Osteoblast (primary cell): ENCODE results near the gene FAM168B. TPM values are rescaled to one million over a fixed set of nuclear protein-coding genes. Genes with fewer than 3 reads are reported as not detected.

ENCODE experiments used
- DNase-seq: peaks from one replicate; pipeline ENCODE4 v3.0.0; 2011; ENCODE audit warnings: low spot score, mixed read lengths; ENCODE audit not compliant: insufficient read length; ENCODE audit errors: missing footprints
- H2AFZ ChIP-seq: 2 replicates; pipeline ENCODE4 v1.6.0; 2011; ENCODE audit warnings: mild to moderate bottlenecking, low read length
- H3K27ac ChIP-seq: 2 replicates; pipeline ENCODE4 v1.5.1; 2011; ENCODE audit warnings: mild to moderate bottlenecking, low read depth, low read length, moderate library complexity
- H3K27me3 ChIP-seq: 2 replicates; pipeline ENCODE4 v1.6.0; 2012; ENCODE audit warnings: mild to moderate bottlenecking, control low read depth, inconsistent platforms, low read length, moderate library complexity; ENCODE audit not compliant: insufficient read depth
- H3K36me3 ChIP-seq: 2 replicates; pipeline ENCODE4 v1.5.1; 2011; ENCODE audit warnings: mild to moderate bottlenecking, low read length, control low read depth, moderate library complexity; ENCODE audit not compliant: insufficient read depth
- H3K4me1 ChIP-seq: 2 replicates; pipeline ENCODE4 v1.5.1; 2011; ENCODE audit warnings: mild to moderate bottlenecking, low read length, control low read depth, moderate library complexity; ENCODE audit not compliant: insufficient read depth
- H3K4me2 ChIP-seq: 2 replicates; pipeline ENCODE4 v1.6.0; 2011; ENCODE audit warnings: mild to moderate bottlenecking, low read length; ENCODE audit not compliant: insufficient read depth
- H3K4me3 ChIP-seq: fragments of 200-600 bp; sonication (generic); 3 replicates; pipeline ENCODE4 v1.5.1; 2012; ENCODE audit warnings: mild to moderate bottlenecking, low read length, inconsistent platforms; ENCODE audit not compliant: insufficient read depth
- H3K79me2 ChIP-seq: 2 replicates; pipeline ENCODE4 v1.6.0; 2012; ENCODE audit warnings: mild to moderate bottlenecking, low read length, control low read depth, inconsistent platforms; ENCODE audit not compliant: insufficient read depth
- H3K9me3 ChIP-seq: 2 replicates; pipeline ENCODE4 v1.5.1; 2011; ENCODE audit warnings: low read depth, low read length, control low read depth
- H4K20me1 ChIP-seq: 2 replicates; pipeline ENCODE4 v1.6.0; 2012; ENCODE audit warnings: mild to moderate bottlenecking, low read length, control low read depth; ENCODE audit not compliant: insufficient read depth
- total RNA-seq: library from RNA; depleted of rRNA; stranded (reverse); fragments of >200 nt; gene quantifications from 2 replicates; pipeline ENCODE4 v1.2.3, GENCODE V29; 2012
- TF ChIP-seq, protein P1 (sequence below): IDR thresholded peaks from 2 replicates; pipeline ENCODE4 v1.5.1; 2011; ENCODE audit warnings: mild to moderate bottlenecking, low read depth, low read length, moderate library complexity; ENCODE audit errors: extremely low read depth

The FAM168B gene
- total RNA-seq, 1 donor, result 117 TPM

GRCh38 chr2:131016826-131017741 is 76.2 kb downstream of the FAM168B start:
- Histone ChIP-seq H3K79me2 (no peaks in the 10 kb centered on the region), H3K27ac (peak overlapping the region; percentile 75), H3K4me2 (peak overlapping the region; percentile 58), H3K4me3 (peak overlapping the region; percentile 1), H3K9me3 (no peaks in the 10 kb centered on the region), H3K36me3 (no peaks in the 10 kb centered on the region), H2AFZ (peak overlapping the region; percentile 5), H4K20me1 (no peaks in the 10 kb centered on the region), H3K27me3 (no peaks in the 10 kb centered on the region), H3K4me1 (peaks cover 19% of the 10 kb centered on the region)
- TF ChIP-seq, protein P1, sequence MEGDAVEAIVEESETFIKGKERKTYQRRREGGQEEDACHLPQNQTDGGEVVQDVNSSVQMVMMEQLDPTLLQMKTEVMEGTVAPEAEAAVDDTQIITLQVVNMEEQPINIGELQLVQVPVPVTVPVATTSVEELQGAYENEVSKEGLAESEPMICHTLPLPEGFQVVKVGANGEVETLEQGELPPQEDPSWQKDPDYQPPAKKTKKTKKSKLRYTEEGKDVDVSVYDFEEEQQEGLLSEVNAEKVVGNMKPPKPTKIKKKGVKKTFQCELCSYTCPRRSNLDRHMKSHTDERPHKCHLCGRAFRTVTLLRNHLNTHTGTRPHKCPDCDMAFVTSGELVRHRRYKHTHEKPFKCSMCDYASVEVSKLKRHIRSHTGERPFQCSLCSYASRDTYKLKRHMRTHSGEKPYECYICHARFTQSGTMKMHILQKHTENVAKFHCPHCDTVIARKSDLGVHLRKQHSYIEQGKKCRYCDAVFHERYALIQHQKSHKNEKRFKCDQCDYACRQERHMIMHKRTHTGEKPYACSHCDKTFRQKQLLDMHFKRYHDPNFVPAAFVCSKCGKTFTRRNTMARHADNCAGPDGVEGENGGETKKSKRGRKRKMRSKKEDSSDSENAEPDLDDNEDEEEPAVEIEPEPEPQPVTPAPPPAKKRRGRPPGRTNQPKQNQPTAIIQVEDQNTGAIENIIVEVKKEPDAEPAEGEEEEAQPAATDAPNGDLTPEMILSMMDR, result no peak
- DNase-seq, result peak; percentile 87

- Histone ChIP-seq H3K4me2 (no peak overlapping the region), H3K9me3 (no peaks in the 10 kb centered on the region), H3K36me3 (no peaks in the 10 kb centered on the region), H3K4me1 (peaks cover 19% of the 10 kb centered on the region), H3K79me2 (no peaks in the 10 kb centered on the region), H4K20me1 (no peaks in the 10 kb centered on the region), H3K27ac (no peak overlapping the region), H2AFZ (no peak overlapping the region), H3K27me3 (peaks cover 7% of the 10 kb centered on the region), H3K4me3 (no peak overlapping the region)
- DNase-seq, result no peak
- TF ChIP-seq, protein P1, result no peak
These were observed 77.5 kb downstream of the FAM168B start for GRCh38 chr2:131015764-131016163.

- Histone ChIP-seq H3K27ac (no peak overlapping the region), H2AFZ (no peak overlapping the region), H3K36me3 (no peaks in the 10 kb centered on the region), H3K79me2 (no peaks in the 10 kb centered on the region), H4K20me1 (no peaks in the 10 kb centered on the region), H3K4me3 (no peak overlapping the region), H3K27me3 (peaks cover 16% of the 10 kb centered on the region), H3K4me2 (no peak overlapping the region), H3K4me1 (peaks cover 19% of the 10 kb centered on the region), H3K9me3 (no peaks in the 10 kb centered on the region)
- DNase-seq, result no peak
- TF ChIP-seq, protein P1, result no peak
These were observed 79.1 kb downstream of the FAM168B start for GRCh38 chr2:131014141-131014540.

DNA sequence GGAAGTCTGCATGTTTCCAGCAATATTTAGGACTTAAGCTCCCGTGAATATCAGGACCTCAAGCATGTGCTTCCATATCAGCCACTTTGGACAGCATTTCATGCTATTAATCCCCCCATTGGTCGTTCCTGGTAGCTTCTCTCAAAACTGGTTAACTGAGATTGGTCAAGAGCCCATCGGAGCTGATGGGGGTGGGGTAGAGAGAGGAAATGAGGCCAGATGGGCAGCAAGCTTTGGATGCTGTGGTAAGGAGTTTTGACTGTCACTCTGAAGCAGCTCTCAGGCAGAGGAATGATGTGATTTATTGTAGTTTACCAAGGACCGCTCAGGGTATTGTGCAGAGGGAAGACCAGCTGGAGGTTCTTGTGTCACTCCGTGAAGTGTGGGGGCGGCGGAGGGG is 81.8 kb downstream of the FAM168B start:
- Histone ChIP-seq H3K27me3 (peaks cover 16% of the 10 kb centered on the region), H3K79me2 (no peaks in the 10 kb centered on the region), H3K27ac (no peak overlapping the region), H3K4me1 (peaks cover 3% of the 10 kb centered on the region), H2AFZ (no peak overlapping the region), H3K4me3 (no peak overlapping the region), H3K9me3 (no peaks in the 10 kb centered on the region), H3K36me3 (no peaks in the 10 kb centered on the region), H3K4me2 (no peak overlapping the region), H4K20me1 (no peaks in the 10 kb centered on the region)
- TF ChIP-seq, protein P1, result no peak
- no peak for DNase-seq
